NCI-H2171 (cell line): ENCODE data around the gene SOX5.
"Not testable (repeated sequence)": the region's sequence is repeated elsewhere in the genome, so short reads cannot be mapped to it uniquely, and the experiment has no call there.

Source experiments
- DNase-seq: peaks from one replicate; lab custom pipeline; 2025; lab: John Stamatoyannopoulos, UW

SOX5 gene

GRCh38 chr12:23540572-23540971 lies 408.9 kb downstream of the SOX5 start:
- no peak for DNase-seq

DNA sequence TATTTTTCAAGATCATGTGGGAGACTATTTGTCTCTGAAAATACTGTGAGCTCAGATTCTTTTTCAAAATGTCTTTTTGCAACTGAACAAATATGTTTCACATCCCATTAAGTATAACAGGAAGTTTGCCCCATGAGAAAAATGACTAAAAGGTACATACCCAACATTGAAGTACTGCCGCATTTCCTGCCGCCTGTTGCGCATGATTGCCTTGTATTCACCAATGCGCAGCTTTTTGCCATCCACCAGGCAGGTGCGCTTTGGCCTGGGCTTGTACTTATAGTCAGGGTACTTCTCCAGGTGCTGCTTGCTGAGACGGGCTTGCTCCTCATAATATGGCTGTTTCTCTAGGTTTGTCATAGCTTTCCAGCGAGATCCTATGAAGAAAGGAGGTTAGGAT lies 413.2 kb downstream of the SOX5 start:
- no peak for DNase-seq

DNA sequence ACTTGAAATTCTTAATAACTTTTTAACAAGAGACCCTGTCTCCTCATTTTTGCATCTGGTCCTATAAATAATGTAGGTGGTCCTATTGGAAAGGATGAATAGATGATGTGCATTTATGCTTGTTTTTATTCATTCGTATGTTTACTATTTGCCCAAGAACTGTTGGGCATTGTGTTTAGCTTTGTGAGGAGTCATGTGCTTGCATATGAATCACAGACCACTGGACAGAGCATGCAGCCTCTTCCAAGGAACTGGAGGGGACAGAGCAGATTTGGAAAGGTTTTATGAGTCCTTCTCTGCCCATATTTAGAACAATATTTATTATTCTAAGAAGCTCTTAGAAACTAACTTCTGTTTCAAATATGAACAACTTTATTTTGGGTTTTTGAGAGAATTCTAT lies 414.0 kb downstream of the SOX5 start:
- no peak for DNase-seq

- DNase-seq: no peak
Measured at GRCh38 chr12:23534196-23534595, 415.3 kb downstream of the SOX5 start.

- no peak for DNase-seq
Measured at GRCh38 chr12:23533699-23534098, 415.8 kb downstream of the SOX5 start.

DNA sequence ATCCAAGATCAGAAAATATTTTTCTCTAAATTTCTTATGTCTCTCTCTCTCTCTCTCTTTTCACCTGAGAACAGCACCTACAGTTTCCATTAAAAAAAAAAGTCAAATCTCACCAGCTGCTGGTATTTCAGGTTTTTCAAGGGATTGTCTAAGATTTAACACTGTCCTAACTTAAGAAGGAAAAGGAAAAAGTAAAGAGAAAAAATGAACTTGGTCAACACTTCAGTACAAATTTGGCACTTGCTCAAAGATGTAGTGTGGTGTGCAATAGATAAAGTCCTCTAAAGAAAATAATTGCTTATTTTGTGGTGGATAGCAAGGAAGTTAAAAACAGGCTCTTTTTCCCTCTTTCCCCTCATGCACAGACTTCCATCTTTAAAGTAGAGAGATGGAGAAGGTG lies 416.2 kb downstream of the SOX5 start:
- no peak for DNase-seq

- no peak for DNase-seq
Measured at GRCh38 chr12:23528316-23528715, 421.2 kb downstream of the SOX5 start.

- DNase-seq: no peak
Measured at GRCh38 chr12:23525450-23526072, 423.9 kb downstream of the SOX5 start.

DNA sequence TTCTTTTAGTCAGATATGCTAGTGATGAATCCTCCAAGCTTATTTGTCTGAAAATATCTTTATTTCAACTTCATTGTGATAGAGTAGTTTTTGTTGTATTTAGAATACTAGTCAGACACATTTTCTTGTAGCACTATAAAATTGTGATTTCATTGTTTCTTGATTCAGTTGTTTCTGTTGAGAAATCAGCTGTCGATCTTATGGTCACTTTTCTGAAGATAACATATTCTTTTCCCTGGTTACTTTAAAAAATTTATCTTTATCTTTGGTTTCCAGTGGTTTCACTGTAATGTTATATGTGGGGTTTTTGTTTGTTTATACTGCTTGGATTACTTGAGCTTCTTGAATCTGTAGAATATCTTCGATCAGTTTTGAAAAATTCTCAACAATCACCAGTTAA lies 426.1 kb downstream of the SOX5 start:
- no peak for DNase-seq

- not testable (repeated sequence) for DNase-seq
Measured at GRCh38 chr12:23519444-23519843, 430.0 kb downstream of the SOX5 start.

DNA sequence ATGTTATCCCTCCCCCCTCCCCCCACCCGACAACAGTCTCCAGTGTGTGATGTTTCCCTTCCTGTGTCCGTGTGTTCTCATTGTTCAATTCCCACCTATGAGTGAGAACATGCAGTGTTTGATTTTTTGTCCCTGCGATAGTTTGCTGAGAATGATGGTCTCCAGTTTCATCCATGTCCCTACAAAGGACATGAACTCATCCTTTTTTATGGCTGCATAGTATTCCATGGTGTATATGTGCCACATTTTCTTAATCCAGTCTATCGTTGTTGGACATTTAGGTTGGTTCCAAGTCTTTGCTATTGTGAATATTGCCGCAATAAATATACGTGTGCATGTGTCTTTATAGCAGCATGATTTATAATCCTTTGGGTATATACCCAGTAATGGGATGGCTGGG lies 433.7 kb downstream of the SOX5 start:
- not testable (repeated sequence) for DNase-seq

DNA sequence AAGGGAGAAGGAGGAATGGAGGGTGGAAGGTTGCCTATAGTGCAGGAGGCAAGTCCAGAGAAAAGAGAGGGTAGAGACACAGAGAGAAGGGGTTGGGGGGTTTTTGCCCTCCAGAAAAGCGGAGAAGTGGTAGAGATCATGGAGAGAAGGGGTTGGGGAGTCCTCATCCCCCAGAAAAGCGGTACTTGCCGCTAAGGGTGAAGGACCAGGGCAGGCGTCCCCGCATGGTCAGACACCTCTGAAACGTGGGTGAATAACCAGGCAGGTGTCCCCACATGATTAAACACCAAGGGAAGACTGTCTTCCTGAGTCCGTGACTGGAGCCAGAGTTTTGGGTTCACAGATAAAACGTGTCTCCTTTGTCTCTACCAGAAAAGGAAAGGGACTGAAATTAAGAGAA lies 439.0 kb downstream of the SOX5 start:
- no peak for DNase-seq

- DNase-seq: not testable (repeated sequence)
Measured at GRCh38 chr12:23509832-23510231, 439.6 kb downstream of the SOX5 start.

DNA sequence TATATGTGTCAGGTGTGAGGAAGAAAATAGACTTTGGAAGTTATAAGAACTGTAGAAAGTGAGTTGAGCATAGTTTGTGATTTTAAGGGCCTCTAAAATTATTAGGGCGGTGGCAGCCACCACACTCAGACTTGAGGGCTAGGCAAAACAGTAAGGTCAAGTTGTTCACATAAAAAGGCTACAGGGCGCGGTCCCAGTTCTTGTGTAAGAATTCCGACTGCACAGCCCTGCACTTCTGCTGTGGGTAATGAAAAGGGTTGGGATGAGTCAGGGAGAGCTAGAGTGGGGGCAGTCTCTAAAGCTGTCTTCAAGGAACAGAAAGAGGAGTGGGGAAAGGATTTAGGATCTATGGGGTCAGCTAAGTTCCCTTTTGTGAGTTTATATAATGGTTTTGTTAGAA lies 441.7 kb downstream of the SOX5 start:
- DNase-seq: not testable (repeated sequence)

GRCh38 chr12:23505736-23506135 lies 443.7 kb downstream of the SOX5 start:
- DNase-seq: not testable (repeated sequence)

DNA sequence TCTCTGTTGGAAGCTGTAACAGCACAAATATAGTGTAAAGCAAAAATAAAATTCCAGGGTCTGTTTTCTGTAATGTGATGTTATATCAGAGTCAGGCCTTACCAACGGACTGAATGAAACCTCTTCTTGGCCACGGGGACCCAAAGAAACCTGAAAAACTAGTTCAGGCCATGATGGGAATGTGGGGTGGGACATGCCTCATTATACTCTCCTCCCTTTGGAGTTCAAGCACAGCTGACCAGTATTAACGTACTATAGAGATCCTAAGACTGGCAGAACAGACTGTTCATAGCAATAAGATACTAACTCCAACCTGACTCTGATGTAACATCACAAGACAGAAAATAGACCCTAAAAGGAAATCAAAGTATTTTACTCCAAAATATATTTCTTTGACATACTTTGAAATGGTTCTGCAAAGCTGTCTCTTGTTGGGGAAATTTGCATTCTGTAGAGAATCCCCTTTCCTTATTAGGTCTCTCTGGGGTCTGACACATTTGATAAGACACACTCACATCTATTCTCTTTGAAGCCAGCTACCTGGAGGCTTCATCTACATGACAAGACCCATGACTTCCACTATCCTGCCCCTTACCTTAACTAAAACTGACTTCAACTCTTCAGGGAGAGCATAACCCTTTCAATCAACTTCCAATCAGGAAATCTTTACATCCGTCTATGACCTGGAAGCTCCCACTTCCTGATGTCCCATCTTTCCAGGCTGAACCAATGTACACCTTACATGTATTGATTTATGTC lies 444.6 kb downstream of the SOX5 start:
- no peak for DNase-seq

DNA sequence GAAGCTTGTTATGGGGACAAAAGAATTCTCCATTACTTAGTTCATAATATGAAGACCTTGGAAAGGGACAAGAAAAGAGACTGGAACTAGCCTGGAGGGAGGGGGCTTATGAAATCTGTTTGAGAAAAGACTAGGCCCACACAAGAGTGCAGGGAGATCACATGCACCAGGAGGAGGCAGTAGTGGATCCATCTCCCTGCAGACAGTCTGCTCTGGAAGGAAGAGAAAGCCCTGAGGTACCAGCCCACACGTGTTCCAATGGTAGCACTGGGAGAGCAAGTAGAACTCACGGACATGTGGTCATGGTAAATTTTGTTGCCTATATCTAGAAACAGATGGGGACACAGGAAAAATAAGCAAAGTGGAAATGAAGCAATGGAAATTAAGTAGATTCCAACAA lies 445.4 kb downstream of the SOX5 start:
- no peak for DNase-seq

- no peak for DNase-seq
Measured at GRCh38 chr12:23503544-23503943, 445.9 kb downstream of the SOX5 start.

GRCh38 chr12:23502259-23502658 lies 447.2 kb downstream of the SOX5 start:
- DNase-seq: no peak

- DNase-seq: no peak
Measured at GRCh38 chr12:23495472-23495871, 454.0 kb downstream of the SOX5 start.

GRCh38 chr12:23493672-23494071 lies 455.8 kb downstream of the SOX5 start:
- DNase-seq: no peak

DNA sequence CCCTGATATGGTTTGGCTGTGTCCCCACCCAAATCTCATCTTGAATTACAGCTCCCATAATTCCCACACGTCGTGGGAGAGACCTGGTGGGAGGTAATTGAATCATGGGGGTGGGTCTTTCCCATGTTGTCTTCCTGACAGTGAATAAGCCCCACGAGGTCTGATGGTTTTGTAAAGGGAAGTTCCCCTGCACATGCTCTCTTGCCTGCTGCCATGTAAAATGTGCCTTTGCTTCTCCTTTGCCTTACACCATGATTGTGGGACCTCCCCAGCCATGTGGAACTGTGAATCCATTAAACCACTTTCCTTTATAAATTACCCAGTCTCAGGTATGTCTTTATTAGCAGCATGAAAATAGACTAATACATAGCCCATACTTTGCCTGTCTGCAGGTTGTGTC lies 458.4 kb downstream of the SOX5 start:
- DNase-seq: not testable (repeated sequence)

DNA sequence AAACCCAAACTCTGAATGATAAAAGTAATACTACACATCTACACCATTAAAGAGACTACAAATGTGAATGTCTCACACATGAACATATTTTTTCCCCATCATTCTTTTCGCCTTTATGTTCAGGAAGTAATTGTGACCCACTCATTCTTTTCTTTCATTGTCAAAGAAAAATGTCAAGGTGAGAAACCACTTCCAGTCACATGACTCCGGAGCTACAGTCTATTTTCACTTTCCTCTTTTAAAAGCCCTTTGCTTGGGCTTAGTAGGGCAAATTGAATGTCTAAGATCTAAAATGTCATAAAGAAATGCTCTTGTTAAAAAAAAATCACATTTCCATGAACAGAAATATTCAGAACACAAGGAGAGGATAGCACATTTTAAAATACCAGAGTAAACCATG lies 461.3 kb downstream of the SOX5 start:
- DNase-seq: no peak

DNA sequence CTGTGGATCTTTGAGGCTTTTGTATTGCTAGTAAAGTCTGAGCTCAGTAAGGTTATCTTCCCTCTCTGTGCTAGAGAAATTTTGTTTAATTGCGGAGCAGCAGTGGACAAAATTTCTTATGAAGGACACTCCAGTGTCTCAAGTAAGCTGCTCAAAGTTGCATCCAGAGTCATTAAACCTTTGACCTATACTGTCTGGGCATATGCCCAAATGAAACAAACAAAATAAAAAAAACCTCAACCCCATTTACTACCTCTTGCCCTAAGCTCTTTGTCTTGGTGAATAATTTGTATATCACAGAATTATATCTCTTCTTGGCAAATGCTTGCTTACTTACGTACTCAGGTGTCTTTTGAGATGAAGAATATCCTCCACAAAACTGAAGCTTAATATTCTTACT lies 465.2 kb downstream of the SOX5 start:
- DNase-seq: no peak
